Glutamatergic neuron (in vitro differentiated cells): ENCODE results near the gene STARD8. TPM values are rescaled to one million over a fixed set of nuclear protein-coding genes. Genes with fewer than 3 reads are reported as not detected.

ENCODE experiments used
- DNase-seq: peaks from one replicate; pipeline ENCODE4 v3.0.0; 2022
- H3K27ac Mint-ChIP-seq: one replicate; pipeline ENCODE4 v1.8.0; 2020; ENCODE audit warnings: mild to moderate bottlenecking, mixed read lengths, inconsistent platforms; ENCODE audit not compliant: unreplicated experiment
- H3K27me3 Mint-ChIP-seq: one replicate; pipeline ENCODE4 v1.8.0; 2020; ENCODE audit warnings: mild to moderate bottlenecking, moderate library complexity, mixed read lengths, inconsistent platforms; ENCODE audit not compliant: unreplicated experiment
- H3K36me3 Mint-ChIP-seq: one replicate; pipeline ENCODE4 v1.8.0; 2020; ENCODE audit warnings: mild to moderate bottlenecking, mixed read lengths, inconsistent platforms; ENCODE audit not compliant: unreplicated experiment
- H3K4me1 Mint-ChIP-seq: one replicate; pipeline ENCODE4 v1.8.0; 2020; ENCODE audit warnings: mild to moderate bottlenecking, low read depth, mixed read lengths, inconsistent platforms; ENCODE audit not compliant: unreplicated experiment
- H3K4me3 Mint-ChIP-seq: one replicate; pipeline ENCODE4 v1.8.0; 2020; ENCODE audit warnings: mild to moderate bottlenecking, mixed read lengths, inconsistent platforms; ENCODE audit not compliant: unreplicated experiment
- H3K9me3 Mint-ChIP-seq: one replicate; pipeline ENCODE4 v1.8.0; 2020; ENCODE audit warnings: mild to moderate bottlenecking, moderate library complexity, mixed read lengths, inconsistent platforms; ENCODE audit not compliant: unreplicated experiment
- CTCF ChIP-seq: fragments of 200-600 bp; sonication (generic); IDR thresholded peaks from one replicate; pipeline ENCODE4 v1.5.0; 2021; ENCODE audit not compliant: partially characterized antibody, unreplicated experiment
- total RNA-seq: library from RNA; stranded (reverse); fragmentation: NEBNext Ultra II Directional; extraction: Animal tissue kit (Norgen Biotek cat#: 25700); gene quantifications from one replicate; pipeline ENCODE4 v1.2.1, GENCODE V29; 2021; ENCODE audit not compliant: unreplicated experiment

The STARD8 gene
- total RNA-seq, 1 donor from 2014 or later = 1.1 TPM

GRCh38 chrX:68697465-68698125 lies 50.1 kb downstream of the STARD8 start:
- Mint-ChIP-seq H3K4me3 (no peak overlapping the region), H3K9me3 (no peaks in the 10 kb centered on the region), H3K27ac (no peak overlapping the region), H3K36me3 (no peaks in the 10 kb centered on the region), H3K4me1 (peaks cover 3% of the 10 kb centered on the region), H3K27me3 (peaks cover 2% of the 10 kb centered on the region)
- no peak for DNase-seq
- no peak for TF ChIP-seq CTCF

- H3K27ac Mint-ChIP-seq = no peak overlapping the region
- no peaks in the 10 kb centered on the region for H3K9me3 Mint-ChIP-seq
- no peak overlapping the region for H3K4me3 Mint-ChIP-seq
- no peaks in the 10 kb centered on the region for H3K36me3 Mint-ChIP-seq
- no peak for TF ChIP-seq CTCF
- no peak for DNase-seq
- H3K27me3 Mint-ChIP-seq = peaks cover 2% of the 10 kb centered on the region
- peaks cover 3% of the 10 kb centered on the region for H3K4me1 Mint-ChIP-seq
Observed at GRCh38 chrX:68698942-68699341, 51.5 kb downstream of the STARD8 start.

- H3K27ac Mint-ChIP-seq = no peak overlapping the region
- H3K36me3 Mint-ChIP-seq = no peaks in the 10 kb centered on the region
- no peak for DNase-seq
- peaks cover 3% of the 10 kb centered on the region for H3K4me1 Mint-ChIP-seq
- H3K4me3 Mint-ChIP-seq = no peak overlapping the region
- no peaks in the 10 kb centered on the region for H3K9me3 Mint-ChIP-seq
- peaks cover 4% of the 10 kb centered on the region for H3K27me3 Mint-ChIP-seq
- no peak for TF ChIP-seq CTCF
Observed at GRCh38 chrX:68699960-68700746, 52.7 kb downstream of the STARD8 start.

GRCh38 chrX:68703369-68703768 lies 55.9 kb downstream of the STARD8 start:
- no peaks in the 10 kb centered on the region for H3K4me1 Mint-ChIP-seq
- peaks cover 4% of the 10 kb centered on the region for H3K27me3 Mint-ChIP-seq
- no peaks in the 10 kb centered on the region for H3K9me3 Mint-ChIP-seq
- DNase-seq = no peak
- no peak for TF ChIP-seq CTCF
- no peaks in the 10 kb centered on the region for H3K36me3 Mint-ChIP-seq
- H3K4me3 Mint-ChIP-seq = no peak overlapping the region
- no peak overlapping the region for H3K27ac Mint-ChIP-seq

- H3K27ac Mint-ChIP-seq = no peak overlapping the region
- H3K4me1 Mint-ChIP-seq = no peaks in the 10 kb centered on the region
- DNase-seq = no peak
- peaks cover 4% of the 10 kb centered on the region for H3K27me3 Mint-ChIP-seq
- no peak for TF ChIP-seq CTCF
- H3K4me3 Mint-ChIP-seq = no peak overlapping the region
- H3K9me3 Mint-ChIP-seq = no peaks in the 10 kb centered on the region
- no peaks in the 10 kb centered on the region for H3K36me3 Mint-ChIP-seq
Observed at GRCh38 chrX:68703846-68704245, 56.4 kb downstream of the STARD8 start.
